NCI-H2081 (cell line): ENCODE measurements around the gene STARD7.

Experiments used
- DNase-seq, 2 experiments: peaks; one replicate each; lab custom pipeline; 2025; lab: John Stamatoyannopoulos, UW

STARD7 gene

DNA sequence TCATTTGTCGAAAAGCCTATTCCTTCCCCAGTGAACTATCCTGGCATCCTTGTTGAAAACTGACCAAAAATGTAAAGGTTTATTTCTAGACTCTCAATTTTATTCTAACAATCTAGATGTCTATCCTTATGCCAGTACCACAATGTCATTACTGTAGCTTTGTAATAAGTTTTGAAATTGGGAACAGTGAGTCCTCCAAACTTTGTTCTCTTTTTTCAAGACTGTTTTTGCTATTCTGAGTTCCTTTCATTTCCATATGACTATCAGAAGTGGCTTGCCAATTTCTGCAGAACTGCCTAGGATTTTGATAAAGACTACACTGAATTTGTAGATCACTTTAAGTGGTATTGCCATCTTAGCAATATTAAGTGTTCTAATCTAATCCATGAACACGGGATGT is 9.7 kb downstream of the STARD7 start:
- DNase-seq = no peak

DNA sequence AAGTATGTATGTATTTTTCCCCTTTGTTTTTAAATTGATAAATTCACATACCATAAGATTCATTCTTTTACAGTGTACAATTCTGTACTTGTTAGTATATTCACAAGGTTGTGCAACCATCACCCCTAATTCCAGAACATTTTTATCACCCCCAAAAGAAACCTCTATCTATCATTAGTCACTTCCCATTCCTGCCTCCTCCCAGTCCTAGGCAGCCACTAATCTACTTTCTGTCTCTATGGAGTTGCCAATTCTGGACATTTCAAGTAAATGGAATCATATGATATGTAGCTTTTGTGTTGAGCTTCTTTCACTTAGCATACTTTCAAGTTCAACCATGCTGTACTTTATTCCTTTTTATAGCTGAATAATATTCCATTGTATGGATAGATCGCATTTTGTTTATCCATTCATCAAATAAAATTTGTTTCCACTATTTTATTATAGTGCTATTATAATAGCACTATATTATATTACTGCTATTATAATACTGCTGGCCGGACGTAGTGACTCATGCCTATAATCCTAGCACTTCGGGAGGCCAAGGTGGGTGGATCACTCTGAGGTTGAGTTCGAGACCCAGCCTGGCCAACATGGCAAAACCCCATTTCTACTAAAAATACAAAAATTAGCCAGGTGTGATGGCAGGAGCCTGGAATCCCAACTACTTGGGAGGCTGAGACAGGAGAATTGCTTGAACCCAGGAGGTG is 10.9 kb downstream of the STARD7 start:
- DNase-seq = no peak

DNA sequence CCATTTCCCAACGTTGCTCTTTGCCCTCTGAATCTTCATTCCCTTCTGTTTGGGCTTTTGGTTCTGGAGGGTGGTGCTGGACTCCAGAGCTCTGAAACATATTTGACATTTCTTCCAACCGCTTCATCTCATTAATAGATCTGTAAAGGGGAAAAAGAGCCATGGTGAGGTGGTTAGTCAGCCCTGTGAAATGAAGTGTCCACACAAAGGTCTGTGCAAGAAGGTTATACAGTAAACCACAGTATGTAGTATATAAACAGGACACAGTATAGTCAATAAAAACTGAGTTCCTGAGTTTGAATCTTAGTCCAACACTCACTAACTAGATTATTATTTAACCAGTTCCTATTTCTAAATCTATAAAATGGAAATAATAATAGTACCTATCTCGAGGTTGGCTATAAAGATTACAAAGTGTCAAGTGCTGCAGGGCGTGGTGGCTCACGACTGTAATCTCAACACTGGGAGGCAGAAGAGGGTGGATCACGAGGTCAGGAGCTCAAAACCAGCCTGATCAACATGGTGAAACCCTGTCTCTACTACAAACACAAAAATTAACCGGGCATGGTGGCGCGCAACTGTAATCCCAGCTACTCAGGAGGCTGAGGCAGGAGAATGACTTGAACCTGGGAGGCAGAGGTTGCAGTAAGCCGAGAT is 13.1 kb downstream of the STARD7 start:
- DNase-seq = no peak

DNA sequence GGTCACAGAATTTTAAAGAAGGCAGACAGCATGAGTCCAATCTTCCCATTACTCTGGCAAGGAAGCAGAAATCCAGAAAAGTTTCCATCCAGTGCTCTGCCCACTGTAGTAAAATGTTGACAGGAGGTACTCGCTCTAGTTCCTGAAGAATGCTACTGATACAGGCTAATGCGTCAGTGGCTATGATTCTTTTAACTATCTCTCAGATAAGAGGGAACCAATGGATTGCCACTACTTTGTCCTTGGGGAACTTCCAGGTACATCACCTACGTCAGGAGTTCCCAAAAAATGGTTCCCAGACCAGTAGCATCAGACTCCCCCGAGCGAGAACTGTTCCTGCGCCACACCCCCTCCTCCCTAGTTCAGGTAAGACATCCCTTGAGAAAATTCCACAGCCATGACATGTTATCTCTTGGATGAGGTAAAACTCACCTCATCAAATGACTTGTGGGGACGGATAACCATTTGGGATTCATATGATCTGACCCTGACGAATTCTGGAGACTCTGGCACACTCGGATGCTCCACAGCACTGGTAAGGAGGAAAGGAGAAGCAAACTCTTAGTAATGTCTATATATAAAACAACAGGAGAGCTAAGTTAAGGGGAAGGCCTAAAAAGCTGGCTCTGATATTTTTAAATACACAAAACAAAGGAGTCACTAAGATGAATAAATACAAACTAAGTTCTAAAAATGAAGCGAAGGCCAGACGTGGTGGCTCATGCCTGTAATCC is 16.5 kb downstream of the STARD7 start:
- DNase-seq = no peak

DNA sequence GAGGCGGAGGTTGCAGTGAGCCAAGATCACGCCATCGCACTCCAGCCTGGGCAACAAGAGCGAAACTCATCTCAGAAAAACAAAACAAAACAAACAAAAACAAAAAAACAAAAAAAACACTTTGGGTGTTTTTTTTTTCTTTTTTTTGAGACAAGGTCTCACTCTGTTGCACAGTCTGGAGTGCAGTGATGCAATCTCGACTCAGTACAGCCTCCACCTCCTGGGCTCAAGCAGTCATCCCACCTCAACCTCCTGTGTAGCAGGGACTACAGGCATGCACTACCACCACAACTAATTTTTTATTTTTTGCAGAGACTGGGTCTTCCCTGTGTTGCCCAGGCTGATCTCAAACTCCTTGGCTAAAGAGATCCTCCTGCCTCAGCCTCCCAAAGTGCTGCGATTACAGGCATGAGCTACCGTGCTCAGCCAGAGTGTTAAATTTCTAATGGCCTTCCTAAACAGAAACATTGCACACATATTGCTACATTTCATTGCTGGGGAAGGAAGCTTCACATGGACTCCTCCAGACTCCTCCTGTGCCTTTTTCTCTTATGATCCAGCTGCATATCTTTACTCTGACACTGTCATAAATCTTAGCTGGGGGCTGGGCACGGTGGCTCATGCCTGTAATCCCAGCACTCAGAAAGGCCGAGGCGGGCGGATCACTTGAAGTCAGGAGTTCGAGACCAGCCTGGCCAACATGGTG is 19.7 kb downstream of the STARD7 start:
- no peak for DNase-seq

DNA sequence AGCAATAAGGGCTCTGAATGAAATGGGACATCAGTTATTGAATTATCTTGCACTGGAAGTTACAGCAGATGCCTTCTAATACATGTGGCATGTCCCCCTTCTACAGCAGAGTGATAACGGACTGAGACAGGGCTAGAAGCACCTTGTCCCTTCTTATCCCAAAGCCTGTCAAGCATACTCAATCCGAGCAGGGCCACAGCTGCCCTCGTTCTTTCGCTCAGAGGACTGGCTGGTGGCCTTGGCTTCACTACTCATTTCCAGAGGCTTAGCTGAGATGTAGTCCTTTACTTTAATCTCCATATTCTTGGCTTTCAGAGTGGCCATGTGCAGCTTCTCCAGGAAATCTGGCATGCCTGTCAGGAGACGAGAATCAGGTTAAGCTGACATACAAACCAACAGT is 22.1 kb downstream of the STARD7 start:
- DNase-seq = no peak

DNA sequence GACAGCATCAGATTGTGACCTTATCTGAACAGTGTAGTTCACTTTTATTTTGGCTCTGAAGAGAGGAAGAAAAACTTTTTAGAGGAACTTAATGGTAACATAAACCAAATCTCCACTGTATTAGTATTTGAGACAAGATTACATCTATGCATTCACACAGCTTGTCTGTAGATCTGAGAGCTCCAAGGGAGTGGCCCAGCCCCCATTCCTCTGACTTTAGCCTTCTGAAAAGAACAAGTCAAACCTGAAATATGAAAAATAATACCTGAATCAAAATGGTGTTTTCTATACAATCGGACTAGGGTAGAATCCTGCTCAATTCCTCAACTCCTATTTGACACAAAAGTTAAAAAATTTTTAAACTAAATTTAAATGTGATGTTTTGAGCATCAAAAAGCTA is 23.1 kb downstream of the STARD7 start:
- no peak for DNase-seq

DNA sequence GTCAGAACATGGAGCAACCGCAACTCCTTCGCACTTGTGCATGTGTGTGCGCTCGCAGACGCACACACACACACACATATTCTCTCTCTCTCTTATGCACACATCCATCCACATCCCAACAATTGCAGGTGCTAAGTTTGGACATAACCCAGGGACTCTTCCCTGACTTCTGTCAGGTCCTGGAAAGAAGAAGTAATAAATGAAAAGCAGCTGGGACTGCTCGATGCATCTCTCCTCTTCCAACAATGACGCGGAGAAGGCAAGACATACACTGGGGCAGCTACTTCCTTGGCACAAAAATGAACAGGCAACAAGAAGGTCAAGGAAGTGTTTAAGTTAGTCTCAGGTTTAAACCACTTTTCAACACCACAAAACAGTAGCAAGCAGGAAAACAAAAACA is 23.6 kb downstream of the STARD7 start:
- no peak for DNase-seq

DNA sequence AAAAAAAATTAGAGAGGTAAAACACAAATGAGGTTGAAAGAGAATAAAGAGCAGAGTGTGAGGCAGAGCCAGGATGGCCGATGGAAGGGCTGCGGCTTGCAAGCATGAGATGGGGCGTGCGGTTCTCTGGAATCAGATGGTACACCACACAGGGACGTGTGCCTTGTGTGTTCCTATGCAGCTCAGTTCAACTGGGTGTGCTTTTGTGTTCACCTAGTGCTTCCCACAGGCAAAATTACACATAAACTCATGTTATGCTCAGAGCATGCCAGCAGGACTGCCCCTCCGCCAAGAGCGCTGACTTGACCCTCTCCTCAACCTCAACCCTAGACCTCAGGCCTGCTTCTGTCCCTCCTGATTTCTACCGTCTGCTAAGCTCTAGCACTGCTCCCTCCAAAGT is 24.4 kb downstream of the STARD7 start:
- DNase-seq = no peak

DNA sequence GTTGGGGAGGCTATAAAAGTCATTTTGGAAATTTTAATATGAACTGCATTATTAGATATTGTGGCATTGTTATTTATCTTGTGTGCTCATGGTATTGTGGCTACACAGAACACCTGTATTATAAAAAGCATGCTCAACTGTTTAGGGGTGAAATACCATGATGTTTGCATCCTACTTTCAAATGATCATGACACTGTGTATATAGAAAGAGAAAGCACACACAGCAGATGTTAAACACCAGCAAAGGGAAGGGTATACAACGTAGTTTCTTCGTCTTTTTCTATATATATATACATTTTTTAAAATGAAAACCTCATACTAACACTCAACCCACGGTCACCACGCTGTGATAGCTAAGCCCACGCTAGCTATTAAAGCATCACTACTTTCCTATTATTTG is 27.1 kb downstream of the STARD7 start:
- DNase-seq = no peak

DNA sequence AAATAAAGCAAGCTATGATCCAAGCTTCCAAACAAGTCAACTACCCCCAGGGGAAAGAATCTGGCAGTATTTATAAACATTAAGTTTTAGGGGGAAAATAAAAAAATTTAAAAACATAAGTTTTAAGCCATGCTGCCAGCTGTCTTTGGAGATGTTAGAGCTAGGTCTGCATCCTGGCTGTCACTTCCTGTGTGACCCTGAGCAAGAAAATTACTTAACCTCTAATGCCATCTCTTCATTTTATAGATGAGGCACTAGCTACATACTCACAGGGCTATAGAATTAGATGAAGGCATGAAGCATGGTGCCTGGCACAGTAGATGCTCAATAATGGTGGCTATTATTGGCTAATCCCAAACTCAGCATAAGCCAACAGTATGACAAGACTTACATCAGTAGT is 28.1 kb downstream of the STARD7 start:
- no peak for DNase-seq

DNA sequence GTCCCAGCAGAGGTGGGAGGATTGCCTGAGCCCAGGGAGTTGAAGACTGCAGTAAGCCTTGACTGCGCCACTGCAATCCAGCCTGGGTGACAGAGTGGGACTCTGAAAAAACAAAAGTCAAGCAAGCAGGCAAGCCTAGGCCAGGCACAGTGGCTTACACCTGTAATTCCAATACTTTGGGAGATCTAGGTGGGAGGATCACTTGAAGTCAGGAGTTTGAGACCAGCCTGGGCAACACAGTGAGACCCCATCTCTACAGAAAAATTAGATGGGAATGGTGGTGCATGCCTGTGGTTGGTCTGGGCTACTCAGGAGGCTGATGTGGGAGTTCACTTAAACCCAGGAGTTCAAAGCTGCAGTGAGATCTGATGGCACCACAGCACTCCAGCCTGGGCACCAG is 28.6 kb downstream of the STARD7 start:
- DNase-seq = no peak

DNA sequence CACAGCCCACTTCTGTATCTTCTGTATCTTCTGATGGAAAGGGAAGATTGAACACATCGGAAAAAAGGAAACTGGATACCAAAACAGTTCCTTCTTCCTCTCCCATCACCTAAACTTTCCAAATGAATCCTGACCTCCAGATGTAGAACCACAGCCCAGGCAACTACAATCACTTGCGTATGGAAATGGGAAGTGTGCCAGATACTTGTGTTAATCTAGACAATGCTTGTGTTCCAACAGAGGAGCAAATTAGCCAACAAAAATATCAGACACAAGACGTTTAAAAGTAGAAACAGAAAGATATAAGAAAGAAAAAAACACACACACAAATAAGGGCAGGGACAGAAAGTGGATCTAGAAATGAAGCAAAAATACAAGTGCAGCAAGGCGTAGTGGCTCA is 32.0 kb downstream of the STARD7 start:
- no peak for DNase-seq

DNA sequence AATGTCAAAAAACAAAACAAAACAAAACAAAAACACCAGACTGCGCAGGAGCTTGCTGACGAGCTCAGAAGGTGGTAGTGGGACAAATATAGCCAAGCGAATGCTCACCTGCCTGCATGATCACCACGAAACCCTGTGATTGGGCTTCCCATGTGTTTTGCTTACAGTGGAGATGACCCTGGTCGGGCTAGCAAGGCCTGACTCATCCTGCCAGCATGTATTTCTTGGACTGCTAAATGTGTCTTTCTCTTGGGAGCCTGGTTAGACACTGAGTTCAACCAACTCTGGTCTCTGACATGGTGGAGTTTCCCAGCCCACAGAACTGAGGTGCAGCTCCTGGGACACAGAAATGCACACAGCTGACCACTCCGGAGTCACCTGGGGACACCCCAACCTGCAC is 32.7 kb downstream of the STARD7 start:
- DNase-seq = no peak

DNA sequence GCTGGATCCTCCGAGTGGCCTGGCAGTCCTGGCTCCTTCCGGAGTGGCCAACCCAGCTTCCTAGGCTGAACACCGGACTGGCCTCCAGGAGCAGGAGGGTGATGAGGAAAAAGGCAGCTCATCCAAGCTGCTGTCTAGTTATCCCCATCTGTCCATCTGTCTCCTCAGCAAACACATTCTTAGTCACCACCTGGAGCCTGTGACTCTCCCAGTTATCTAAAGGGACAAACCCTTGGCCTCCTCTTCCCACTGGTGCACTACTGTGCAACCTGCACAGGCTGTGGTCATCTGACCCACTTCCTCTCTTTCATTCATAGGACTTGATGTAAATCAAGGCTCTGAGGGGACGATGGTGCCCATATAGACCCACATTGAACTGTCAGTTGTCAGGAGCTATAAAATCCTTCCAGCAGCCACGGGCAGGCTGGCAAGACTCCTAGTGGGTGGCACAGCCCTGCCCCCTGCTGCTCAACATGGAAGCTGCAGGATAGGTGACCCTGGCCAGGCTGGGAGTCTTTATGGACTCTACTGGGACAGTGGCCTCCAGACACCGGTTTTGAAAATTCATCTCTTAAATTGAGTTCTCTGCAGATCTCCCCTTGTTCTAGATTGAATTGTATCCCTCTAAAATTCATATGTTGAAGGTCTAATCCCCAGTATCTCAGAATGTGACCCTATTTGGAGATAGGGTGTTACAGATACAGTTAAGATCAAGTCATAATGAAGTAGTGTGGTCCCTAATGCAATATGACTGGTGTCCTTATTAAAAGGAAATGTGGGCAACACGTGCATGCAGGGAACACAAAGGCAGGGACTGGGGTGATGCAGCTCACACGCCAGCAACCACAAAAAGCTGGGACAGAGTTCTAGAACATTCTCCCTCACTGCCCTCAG is 34.1 kb downstream of the STARD7 start:
- peak; percentile 62 to 67 for DNase-seq

DNA sequence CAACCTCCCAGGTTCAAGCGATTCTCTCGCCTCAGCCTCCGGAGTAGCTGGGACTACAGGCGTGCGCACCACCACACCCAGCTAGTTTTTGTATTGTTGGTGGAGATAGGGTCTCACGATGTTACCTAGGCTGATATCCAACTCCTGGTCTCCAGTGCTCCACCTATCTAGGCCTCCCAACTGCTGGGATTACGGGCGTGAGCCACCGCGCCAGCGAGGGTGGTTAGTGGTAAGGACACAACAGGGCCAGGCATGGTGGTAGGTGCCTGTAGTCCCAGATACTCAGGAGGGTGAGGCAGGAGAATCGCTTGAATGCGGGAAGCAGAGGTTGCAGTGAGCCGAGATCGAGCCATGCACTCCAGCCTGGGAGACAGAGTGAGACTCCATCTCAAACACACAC is 36.8 kb downstream of the STARD7 start:
- DNase-seq = no peak

DNA sequence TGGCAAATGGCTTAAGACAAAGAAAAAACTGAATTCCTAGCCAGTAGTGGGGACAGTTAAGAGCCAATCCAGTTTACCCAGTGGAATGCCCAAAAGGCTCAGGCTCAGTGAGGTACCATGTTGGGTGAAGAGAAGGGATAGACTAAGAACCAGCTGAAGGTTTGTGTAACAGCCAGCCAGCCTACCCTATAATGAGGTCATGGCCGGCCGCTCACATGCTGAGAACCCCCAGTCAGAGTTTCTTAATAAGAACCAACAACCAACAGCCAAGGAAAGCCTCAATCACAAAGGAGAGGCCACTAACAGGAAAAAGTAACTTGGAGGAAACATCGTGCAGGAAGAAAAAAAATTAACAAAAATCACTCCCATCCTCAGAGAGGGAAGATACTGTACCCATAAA is 38.0 kb downstream of the STARD7 start:
- DNase-seq = no peak

DNA sequence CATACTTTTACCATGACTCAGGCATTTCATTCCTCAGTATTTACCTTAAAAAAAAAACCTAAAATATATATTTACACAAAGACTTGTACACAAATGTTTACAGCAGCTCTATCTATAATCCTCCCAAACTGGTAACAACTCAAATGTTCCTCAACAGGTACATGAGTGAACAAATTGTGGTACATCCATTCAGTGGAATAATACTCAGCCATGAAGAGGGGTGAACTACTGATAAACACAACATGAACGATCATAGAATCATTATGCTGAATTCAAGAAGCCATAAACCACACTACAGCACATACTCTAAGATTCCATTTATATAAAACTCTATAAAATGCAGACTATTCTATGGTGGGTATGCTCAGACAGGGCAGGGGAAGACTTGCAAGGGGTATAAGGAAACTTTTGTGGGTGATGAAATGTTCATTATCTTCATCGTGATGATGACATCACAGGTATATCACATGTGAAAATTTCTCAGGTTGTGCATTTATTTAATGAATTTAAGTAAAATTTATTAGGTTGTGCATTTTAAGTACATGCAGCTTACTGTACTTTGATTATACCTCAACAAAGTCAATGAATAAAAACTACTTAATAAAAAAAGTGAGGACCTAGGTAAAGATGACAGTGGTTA is 38.6 kb downstream of the STARD7 start:
- DNase-seq = no peak

DNA sequence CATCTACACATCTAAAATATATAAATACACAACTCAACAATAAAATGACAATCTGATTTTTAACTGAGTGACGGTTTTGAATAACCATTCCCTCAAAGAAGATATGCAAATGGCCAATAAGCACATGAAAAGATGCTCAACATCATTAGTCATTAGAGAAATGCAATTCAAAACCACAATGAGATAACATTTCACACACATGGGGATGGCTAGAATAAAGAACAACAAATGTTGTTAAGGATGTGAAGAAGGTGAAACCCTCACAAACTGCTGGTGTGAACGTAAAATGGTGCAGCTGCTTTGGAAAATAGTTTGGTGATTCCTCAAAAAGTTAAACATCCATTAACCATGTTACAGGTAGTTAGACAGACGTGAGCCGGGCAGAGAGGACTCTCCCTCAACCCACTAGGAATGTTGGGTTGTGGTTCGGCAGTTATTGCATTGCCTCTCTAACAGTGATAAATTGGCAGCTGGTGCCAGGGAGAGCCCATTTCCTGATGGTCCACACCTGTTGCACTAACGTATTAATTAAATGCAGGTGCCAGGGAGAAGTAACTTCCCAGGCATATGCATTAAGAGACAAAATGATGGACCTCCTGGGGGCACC is 41.1 kb downstream of the STARD7 start:
- peak in 1 of 2 experiments; percentile 28 for DNase-seq

DNA sequence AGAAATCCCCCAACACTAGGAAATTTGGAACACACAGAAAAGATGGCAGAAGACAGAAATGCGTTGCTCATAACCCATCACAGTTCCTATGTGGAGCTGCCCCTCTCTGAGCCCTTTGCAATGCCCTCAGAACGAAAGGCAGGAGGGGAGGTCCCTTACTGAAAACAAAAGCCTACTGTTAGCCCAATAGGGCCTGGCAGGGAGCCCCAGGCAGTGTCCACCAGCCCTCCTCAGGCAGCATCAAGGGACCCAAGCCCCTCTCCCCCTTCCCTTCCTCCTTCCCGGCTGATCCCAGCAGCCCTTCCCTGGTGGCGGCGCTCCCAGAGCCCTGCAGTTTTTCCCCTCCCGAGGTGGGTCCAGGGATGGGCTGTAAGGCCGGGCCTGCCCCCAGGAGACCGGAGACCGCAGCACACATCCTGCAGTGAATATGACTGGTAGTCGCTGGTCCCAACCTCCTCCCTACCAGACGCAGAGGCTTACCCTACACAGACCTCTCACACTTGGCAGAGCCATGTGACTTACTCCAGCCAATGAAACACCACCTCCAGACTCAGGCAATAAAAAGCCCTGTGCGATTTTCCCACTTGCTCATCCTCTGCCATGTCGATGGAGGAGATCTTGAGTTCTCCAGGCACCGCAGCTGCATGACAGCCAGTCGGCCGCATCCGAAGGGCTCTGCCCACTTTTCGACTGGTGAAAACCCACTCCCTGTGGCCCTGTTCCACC is 44.0 kb downstream of the STARD7 start:
- no peak for DNase-seq
